DOHH2 (cell line): ENCODE measurements around the gene RABL6.

Experiments used
- EZH2phosphoT487 ChIP-seq: fragments of 200-600 bp; sonication (generic); IDR thresholded peaks from 2 replicates; pipeline ENCODE4 v1.6.1; 2017; ENCODE audit warnings: borderline replicate concordance, mild to moderate bottlenecking, antibody characterized with exemption, low read length, moderate library complexity, mixed read lengths
- TF ChIP-seq, protein P1 (sequence below): fragments of 200-600 bp; sonication (generic); IDR thresholded peaks from one replicate; pipeline ENCODE4 v1.5.1; 2014; ENCODE audit warnings: antibody characterized with exemption, mild to moderate bottlenecking, low read depth, low read length; ENCODE audit not compliant: poor library complexity, severe bottlenecking

DNA sequence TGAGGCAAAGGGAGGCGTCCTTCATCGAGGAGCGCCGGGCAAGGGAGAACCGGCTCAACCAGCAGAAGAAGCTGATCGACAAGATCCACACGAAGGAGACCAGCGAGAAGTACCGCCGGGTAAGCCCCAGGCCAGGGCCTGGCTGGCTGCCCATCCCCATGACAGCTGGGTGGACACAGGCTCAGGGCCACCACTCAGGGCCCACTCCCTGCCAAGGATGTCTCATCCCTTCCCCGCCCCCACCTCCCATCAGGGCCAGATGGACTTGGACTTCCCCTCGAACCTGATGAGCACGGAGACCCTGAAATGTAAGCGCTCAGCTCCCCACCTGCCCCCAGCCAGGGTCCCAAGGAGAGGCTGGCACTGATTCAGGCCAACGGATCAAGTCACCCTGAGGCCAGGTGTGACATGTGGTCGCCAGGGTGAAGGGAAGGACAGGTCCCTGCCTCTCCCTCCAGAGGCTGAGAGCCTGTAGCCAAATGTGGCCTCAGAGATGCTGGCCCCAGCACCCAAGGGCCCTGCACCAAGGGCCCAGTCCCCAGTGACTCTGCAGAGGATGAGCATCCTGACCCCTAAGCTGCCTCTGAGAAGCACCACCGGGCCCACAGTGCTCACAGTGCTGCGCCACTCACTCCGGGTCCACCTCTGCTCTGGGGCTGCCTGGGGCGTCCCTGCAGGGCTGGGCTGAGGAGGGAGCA, 3.1 kb upstream of the RABL6 start:
- TF ChIP-seq, protein P1, sequence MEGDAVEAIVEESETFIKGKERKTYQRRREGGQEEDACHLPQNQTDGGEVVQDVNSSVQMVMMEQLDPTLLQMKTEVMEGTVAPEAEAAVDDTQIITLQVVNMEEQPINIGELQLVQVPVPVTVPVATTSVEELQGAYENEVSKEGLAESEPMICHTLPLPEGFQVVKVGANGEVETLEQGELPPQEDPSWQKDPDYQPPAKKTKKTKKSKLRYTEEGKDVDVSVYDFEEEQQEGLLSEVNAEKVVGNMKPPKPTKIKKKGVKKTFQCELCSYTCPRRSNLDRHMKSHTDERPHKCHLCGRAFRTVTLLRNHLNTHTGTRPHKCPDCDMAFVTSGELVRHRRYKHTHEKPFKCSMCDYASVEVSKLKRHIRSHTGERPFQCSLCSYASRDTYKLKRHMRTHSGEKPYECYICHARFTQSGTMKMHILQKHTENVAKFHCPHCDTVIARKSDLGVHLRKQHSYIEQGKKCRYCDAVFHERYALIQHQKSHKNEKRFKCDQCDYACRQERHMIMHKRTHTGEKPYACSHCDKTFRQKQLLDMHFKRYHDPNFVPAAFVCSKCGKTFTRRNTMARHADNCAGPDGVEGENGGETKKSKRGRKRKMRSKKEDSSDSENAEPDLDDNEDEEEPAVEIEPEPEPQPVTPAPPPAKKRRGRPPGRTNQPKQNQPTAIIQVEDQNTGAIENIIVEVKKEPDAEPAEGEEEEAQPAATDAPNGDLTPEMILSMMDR: no peak
- no peak for TF ChIP-seq EZH2phosphoT487
